ENCODE results near the gene GOLGA8K. TPM values are rescaled to one million over a fixed set of nuclear protein-coding genes. Genes with fewer than 3 reads are reported as not detected.

Gene GOLGA8K
- 0.09 TPM in 1 of 2 replicates, not detected in the other for total RNA-seq

GRCh38 chr15:32403192-32403591, at the start of gene GOLGA8K:
GOLGA8K (minus strand) TSS chr15:32403292; CDS start chr15:32403194, 98 bp downstream.

Other genes with a start within 250 kb of the GOLGA8K start
- gene GOLGA8O, start 52.3 kb upstream of the GOLGA8K start, total RNA-seq = 0.37 and 0.85 TPM in 2 replicates
- 3.1 and 4.4 TPM in 2 replicates for gene GOLGA8N, start 190.2 kb upstream of the GOLGA8K start, total RNA-seq
- 4.8 and 6.0 TPM in 2 replicates for gene ARHGAP11A, start 212.2 kb upstream of the GOLGA8K start, total RNA-seq
- gene SCG5, start 238.4 kb upstream of the GOLGA8K start, total RNA-seq = 9.1 and 13.7 TPM in 2 replicates